NCI-H1092 treated with DMSO at 0.1 percent for 48 hours (cell line): ENCODE data around the gene MUC22.
"Not testable (repeated sequence)": the region's sequence is repeated elsewhere in the genome, so short reads cannot be mapped to it uniquely, and the experiment has no call there.

Experiments
- DNase-seq: peaks from one replicate; lab custom pipeline; 2025; lab: John Stamatoyannopoulos, UW

The MUC22 gene

GRCh38 chr6:30998785-30999184 is 11.5 kb upstream of the MUC22 start:
- no peak for DNase-seq

GRCh38 chr6:31000067-31000860 is 10.0 kb upstream of the MUC22 start:
- DNase-seq = not testable (repeated sequence)

- no peak for DNase-seq
These were observed 8.9 kb upstream of the MUC22 start for GRCh38 chr6:31001281-31001888.

- DNase-seq = no peak
These were observed 7.8 kb upstream of the MUC22 start for GRCh38 chr6:31002471-31002870.

- no peak for DNase-seq
These were observed 5.5 kb upstream of the MUC22 start for GRCh38 chr6:31004794-31005193.

- DNase-seq = no peak
These were observed 4.8 kb upstream of the MUC22 start for GRCh38 chr6:31005249-31006020.

- DNase-seq = no peak
These were observed 2.6 kb upstream of the MUC22 start for GRCh38 chr6:31007694-31008093.

- DNase-seq = no peak
These were observed 2.1 kb upstream of the MUC22 start for GRCh38 chr6:31008165-31008564.

GRCh38 chr6:31009731-31010130 is 543 bp upstream of the MUC22 start:
- no peak for DNase-seq

- no peak for DNase-seq
These were observed 879 bp downstream of the MUC22 start for GRCh38 chr6:31011153-31011552.

- DNase-seq = no peak
These were observed 6.5 kb downstream of the MUC22 start for GRCh38 chr6:31016659-31017299.

- DNase-seq = not testable (repeated sequence)
These were observed 7.2 kb downstream of the MUC22 start for GRCh38 chr6:31017436-31017835.

GRCh38 chr6:31020057-31020456 is 9.8 kb downstream of the MUC22 start:
- DNase-seq = no peak

- not testable (repeated sequence) for DNase-seq
These were observed 10.5 kb downstream of the MUC22 start for GRCh38 chr6:31020631-31021255.

- not testable (repeated sequence) for DNase-seq
These were observed 11.6 kb downstream of the MUC22 start for GRCh38 chr6:31021705-31022531.

GRCh38 chr6:31025595-31025994 is 15.3 kb downstream of the MUC22 start:
- no peak for DNase-seq

GRCh38 chr6:31031095-31031494 is 20.8 kb downstream of the MUC22 start:
- DNase-seq = no peak

- no peak for DNase-seq
These were observed 22.8 kb downstream of the MUC22 start for GRCh38 chr6:31033075-31033474.

GRCh38 chr6:31035862-31036497 is 25.7 kb downstream of the MUC22 start:
- DNase-seq = no peak

GRCh38 chr6:31037169-31037568 is 26.9 kb downstream of the MUC22 start:
- no peak for DNase-seq

- no peak for DNase-seq
These were observed 27.4 kb downstream of the MUC22 start for GRCh38 chr6:31037682-31038081.
